Stimulated activated CD8-positive, alpha-beta memory T cell treated with anti-CD3 and anti-CD28 coated beads, Interleukin-7, amount 100 ng/mL, for 48 hours (primary cell): Measurements from ENCODE around the gene GUCY1A1.

Experiments used
- DNase-seq, 2 donors: peaks; one replicate each; pipeline ENCODE4 v3.0.0-alpha.2; 2020; ENCODE audit warnings: low read depth in 1 of 2; ENCODE audit errors: extremely low read depth in 1 of 2

Gene GUCY1A1

DNA sequence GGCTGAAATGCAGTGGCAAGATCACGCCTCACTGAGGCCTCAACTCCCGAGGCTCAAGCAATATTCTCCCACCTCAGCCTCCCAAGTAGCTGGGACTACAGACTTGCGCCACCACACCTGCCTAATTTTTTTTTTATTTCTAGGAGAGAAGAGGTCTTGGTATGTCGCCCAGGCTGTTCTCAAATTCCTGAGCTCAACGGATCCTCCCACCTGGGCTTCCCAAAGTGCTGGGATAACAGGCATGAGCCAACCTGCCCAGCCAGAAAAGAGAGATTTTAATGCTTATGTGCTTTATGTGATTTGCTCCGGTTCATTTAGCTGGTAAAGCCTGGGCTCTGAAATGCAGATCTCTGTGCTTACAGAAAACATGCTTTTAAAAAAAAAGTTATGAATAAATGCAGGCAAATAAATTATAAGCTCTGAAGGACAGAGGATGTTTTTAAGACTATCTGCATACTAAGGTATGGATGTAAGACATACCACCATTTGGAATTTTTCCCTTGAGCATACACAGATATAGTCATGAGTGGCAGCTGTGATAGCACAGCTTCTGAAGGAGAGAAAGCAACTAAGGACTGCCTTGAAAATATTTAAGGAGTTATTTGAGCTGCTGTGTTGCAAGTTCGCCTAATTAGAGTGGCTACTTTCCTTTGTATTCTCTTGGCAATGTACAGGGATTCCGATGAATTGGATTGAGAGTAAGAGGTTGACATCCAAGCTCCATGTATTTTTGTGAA is 106.0 kb downstream of the GUCY1A1 start:
- DNase-seq: no peak

DNA sequence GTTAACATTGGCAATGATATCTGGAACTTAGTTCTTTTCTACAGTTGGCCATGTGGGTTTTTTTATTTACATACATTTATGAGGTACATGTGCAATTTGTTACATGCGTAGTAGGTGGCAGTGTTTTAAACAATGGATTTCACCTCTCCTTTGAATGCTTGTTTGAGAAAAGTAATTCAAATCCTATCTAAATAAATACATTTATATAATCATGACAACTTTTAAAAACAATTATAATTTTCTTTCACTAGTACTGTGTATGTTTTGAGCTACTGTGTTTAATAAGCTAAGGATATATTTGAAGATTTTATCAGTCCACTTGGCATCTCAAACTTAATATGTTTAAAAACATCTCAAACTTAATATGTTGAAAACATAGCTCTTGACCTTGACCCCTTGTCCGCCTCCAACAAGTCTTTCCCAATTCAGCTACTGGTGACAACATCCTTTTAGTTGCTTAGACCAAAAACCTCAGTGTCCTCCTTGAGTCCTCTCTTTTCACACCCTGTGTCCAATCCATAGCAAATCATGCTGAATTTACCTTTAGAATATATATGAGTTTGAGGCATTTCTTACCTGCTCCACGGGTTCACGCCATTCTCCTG is 106.7 kb downstream of the GUCY1A1 start:
- no peak for DNase-seq

DNA sequence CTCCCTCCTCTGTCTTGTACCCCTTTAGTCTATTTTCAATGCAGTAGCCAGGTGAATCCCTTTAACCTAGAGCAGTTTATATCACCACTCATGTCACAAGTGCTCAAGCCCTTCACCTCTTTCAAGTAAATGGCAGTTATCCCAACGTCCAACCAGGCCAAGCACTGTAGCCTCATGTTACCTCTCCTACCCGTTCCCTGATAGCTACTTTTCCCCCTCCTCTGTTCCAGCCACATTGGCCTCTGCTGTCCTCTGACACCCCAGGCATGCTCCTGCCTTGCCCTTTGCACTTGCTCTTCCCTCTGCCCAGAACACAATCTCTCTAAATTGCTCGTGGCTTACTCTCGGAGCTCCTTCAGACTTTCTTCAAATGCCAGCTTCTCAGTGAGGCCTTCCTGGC is 107.4 kb downstream of the GUCY1A1 start:
- DNase-seq: no peak

DNA sequence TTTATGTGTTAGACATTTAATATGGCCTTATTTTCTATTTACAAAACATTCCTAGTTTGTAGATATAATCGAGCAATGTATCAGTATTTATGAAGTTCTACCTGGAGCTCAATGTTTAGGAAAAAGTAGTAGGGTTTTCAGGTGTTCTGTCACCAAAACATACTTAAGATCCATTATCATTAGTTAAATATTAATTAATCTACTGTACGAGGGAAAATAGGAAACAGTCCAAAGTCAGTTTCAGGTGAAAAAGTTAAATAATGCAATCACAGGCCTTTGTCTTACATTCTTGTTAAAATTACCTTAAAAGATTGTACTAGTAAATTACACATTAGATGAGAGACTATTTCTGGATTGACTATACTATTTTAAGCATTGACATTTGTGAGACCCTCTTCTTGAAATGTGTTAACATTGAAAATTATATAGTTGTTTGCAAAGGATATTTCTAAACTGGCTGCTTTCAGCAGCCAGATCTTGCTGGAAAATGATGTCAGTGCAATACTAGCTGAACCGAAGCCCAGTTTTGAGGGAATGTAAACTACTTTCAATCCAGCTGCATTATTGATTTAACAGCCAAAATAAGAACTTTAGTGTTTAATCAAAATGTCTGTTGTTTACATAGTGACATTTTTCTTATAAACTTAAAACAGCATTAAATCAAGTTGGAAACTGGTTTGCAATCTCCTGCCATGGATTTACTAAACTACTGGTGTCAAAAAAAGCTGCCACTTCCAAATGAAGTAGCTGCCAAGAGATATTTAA is 111.5 kb downstream of the GUCY1A1 start:
- DNase-seq: no peak

DNA sequence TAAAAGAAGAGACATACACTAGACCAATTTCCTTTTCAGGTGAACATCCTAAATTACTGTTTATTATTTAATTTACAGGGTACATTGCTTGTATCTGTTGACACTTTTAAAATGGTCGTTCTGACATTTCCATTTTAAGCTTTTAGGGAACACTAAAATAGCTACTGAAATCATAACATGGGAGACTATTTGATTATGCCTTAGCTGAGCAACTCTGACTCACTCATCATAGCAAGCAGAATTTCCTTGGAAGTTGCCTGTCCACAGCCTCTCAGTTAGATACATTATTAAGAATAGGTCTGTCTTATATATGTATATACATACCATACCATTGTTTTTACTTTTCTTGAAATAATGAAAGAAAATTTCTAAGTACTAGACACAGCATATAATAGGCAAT is 114.1 kb downstream of the GUCY1A1 start:
- no peak for DNase-seq

DNA sequence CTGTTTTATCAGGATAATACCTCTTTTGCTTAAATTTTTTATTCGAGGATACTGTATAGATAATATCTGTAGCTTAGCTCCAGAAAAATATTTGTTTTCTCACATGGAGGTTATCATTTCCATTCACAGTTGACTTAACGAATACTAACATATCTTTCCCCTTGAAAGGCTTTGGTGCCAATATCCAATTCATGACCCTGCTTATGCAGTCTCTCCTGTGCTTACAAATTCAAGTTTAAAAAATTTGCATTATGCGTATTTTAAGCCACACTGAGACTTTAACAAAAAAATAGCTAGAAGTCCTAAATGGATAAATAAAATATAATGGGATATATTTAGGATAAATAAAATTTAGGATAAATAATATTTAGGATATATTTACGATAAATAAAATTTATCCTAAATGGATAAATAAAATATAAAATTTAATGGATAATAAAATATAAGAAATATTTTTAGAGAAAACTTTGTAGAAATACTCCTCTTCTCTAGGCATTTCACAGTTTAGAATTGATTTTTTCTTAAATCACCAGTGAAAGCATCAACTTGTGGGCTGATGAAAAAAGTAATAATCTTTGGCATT is 114.7 kb downstream of the GUCY1A1 start:
- no peak for DNase-seq
